22Rv1 (cell line): Measurements from ENCODE around the gene DCXR.

Experiments used
- CTCF ChIP-seq: fragments of 450-650 bp; IDR thresholded peaks from 2 replicates; pipeline ENCODE4 v1.5.1; 2017; ENCODE audit warnings: mild to moderate bottlenecking
- ZFX ChIP-seq: fragments of 450-650 bp; IDR thresholded peaks from 2 replicates; pipeline ENCODE4 v1.6.1; 2017; ENCODE audit warnings: antibody characterized with exemption, borderline replicate concordance

- no peak for TF ChIP-seq CTCF
- TF ChIP-seq ZFX, result no peak
Measured at GRCh38 chr17:82061047-82061925, 23.8 kb upstream of the DCXR start.
